HG03342 (cell line): ENCODE data around the gene KLHL2.
"Not testable (repeated sequence)": the region's sequence is repeated elsewhere in the genome, so short reads cannot be mapped to it uniquely, and the experiment has no call there.

Experiments used
- ATAC-seq: cut with Tn5 transposase; IDR thresholded peaks from one replicate; pipeline ENCODE4 v1.9.1; 2021; ENCODE audit warnings: mild to moderate bottlenecking, moderate library complexity; ENCODE audit not compliant: unreplicated experiment

Gene KLHL2

DNA sequence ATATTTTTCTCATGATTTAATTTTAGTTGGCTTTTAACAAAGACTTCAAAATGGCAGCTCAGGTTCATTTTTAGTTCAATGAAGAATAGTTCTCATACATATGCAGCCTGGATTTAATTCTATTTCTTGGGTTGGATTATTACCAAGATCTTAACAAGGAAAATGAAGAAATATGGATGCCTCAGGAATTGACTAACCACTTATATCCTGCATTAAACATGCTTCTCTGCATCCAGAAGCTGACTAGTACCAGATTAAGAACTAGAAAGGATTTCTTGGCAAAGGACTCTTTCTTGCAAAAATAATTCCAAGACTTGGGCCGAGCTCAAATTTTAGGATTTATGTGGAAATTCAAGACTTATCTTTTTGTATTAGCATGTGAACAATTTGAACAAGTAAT, 5.6 kb upstream of the KLHL2 start:
- ATAC-seq, result no peak

DNA sequence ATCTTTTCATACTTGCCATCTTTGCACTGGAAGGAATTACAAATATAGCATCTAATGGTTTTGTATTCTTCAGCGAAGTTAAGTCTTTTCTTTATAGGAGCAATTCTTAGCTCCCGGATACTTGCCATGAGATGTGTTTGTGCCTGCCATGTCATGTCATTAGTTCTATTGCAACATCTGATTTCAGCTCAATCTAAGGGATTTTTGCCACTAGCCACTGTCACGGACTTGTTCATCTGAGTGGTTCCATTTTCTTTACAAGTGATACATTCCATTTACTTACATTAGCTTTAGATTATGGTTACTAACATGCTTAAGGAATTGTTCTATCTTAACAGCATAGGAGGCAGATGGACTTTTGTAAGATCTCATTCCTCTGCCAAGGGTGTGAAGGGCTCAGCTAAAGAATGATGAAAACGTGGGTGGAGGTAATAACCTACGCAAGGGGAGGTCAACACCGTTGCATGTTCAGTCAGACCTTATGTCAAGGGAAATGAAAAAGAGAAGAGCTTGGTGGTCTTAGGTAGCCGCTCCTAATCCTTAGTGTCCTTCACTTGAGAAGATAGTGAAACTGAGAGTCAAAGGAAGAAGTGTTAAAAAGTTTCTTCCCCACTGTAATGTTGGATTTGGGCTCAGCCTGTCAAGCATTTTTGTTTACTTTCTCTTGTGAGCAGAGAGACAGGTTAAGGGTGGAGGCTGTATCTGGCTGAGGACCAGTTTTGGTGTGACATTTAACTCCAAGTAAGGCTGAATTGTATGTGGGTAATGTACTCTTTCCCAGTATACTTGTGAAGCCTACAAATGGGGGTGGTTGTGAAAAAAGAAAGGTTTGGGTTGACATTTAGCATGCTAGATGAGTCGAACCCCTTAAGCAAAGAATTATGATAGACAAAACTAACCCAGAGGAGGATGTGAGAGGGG, 3.6 kb upstream of the KLHL2 start:
- ATAC-seq, result no peak

GRCh38 chr4:165204462-165204830, 2.9 kb upstream of the KLHL2 start:
- no peak for ATAC-seq

DNA sequence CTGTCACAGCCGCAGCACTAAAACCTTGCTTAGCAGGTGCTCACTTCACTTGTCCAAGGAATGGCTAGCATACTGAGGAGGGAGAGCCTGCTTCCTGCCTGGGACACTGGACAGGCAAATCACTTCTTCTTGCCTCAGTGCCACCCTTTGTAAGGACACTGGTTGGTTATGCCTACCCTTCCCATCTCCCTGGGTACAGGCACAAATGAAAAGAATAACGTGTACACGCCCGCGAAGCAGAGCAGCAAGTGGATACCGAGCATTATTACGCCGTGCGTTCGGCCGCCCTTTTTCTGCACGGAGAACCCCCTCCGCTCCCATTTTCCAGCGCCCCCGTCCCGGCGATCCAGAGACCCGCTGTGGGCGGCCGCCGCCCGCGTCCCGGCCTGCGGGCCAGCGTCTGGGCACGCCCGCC, 338 bp upstream of the KLHL2 start:
- peak; percentile 22 for ATAC-seq

DNA sequence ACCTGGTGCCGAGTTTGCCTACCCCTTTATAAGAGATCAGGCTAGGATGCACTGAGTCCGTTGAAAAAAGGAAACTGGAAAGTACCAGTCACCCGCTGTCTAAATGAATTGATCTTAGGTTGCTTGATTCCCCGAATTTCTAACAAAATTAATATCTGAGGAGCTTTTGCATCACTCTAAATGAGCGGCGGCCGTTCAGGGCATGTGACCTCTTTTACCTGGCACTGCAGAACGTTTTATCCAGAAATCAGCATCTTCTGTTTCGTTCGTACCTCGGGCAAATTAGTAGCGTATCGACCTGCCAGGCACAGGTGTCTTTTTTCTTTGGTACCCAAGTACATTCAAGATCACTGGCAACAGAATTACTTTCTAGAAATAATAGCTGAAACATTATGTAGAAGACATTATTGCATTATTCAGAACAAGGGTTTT, 876 bp downstream of the KLHL2 start:
- ATAC-seq, result peak; percentile 22

DNA sequence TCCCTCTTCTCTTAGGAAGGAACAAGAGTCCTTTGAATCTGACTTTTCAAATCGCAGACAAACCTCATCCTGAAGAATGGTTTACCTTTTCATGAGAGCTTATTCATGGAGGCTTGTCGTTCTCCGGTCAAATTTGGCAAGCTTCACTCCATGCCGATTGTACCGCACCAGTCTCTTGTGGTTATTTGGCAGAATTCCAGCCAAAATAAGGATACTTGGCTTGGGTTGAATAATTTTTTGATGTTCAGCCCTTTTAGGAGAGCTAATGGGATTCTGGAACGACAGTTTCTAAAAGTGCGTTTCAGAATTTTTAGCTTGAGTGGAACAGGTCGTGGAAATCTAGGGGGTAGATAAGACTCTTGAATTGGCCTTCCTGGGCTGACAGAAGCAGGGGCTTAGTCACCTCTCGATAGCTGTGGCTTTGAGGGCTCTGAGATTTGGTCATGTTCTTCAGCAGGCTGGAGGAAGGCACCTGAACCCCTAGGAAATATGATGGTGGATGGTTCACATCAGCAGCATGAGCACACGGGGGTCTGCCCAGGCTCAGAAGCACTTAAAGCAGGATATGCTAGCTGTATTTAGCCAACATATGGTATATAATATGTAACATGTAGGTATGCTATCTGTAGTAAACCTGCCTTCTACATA, 1.5 kb downstream of the KLHL2 start:
- ATAC-seq, result no peak

GRCh38 chr4:165209796-165210195, 2.4 kb downstream of the KLHL2 start:
- no peak for ATAC-seq

GRCh38 chr4:165210566-165210965, 3.2 kb downstream of the KLHL2 start:
- no peak for ATAC-seq

DNA sequence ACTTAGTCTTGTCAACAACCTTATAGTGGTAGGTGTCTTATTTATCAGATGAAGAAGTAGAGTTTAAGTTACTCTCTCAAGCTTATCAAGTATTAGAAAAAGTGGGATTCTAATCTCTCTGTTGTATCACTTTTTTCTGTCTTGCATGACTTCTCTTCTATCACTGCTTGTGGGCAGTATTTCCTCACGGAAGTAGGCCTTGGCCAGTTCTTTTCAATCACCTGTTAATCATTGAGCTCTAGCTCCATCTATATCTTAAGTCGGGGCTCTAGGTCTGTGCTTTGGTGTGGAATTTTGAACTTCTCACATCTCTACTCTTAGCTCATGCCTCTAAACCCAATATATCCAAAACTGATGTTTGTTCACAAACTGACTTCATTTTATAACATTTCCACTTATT, 5.3 kb downstream of the KLHL2 start:
- ATAC-seq, result not testable (repeated sequence)

DNA sequence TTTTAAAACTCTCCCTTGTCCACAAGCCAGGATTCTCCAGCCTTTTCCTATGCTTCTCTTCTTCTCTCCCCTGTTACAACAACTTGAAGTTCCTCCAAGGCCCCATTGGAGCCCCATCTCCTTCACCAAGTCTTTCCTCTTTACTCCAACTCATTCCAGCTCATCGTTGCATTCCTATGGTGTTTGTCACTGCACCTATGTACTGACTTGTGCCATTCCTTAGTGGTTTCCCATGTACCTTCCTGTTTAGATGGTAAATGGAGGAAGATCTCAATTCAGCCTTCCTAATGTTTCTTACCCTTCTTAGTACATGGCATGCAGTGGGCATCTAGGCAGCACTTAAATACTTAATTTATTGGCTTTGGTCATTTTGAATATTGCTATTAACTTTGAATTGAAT, 6.0 kb downstream of the KLHL2 start:
- not testable (repeated sequence) for ATAC-seq

DNA sequence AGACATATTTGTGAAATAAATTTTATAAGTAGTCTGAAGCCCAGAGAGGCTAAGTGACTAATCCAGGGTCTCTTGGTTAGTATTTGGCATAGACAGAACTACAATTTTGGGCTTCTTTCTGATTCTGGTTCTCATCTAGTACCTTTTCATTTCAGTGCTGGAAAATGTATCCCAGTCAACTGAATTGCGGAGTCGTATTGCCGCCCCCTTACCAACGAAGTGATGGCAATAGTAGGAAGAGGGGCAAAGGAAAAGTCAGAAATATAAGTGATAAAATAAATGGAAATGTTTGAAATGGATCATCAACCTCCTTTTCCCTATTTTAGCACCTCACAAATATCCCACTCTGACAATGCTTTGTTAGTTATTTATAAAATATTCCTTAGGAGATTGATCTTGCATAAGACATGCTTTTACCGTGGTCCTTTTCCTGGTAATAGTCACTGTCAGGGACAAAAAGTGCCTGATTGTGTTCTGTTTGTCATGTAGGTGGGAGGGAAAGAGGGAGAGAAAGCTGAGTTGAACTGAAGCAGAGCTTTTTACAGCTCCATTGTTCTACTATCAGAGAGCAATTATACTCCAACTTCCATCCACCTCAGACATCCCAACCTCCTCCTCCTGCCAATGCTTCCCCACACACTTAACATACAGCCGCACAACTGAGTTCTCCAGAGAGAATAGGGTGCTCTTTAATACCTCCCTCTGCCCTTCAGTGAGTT, 6.8 kb downstream of the KLHL2 start:
- not testable (repeated sequence) for ATAC-seq

- ATAC-seq, result peak; percentile 73
Observed at GRCh38 chr4:165215034-165215751, 7.8 kb downstream of the KLHL2 start.

DNA sequence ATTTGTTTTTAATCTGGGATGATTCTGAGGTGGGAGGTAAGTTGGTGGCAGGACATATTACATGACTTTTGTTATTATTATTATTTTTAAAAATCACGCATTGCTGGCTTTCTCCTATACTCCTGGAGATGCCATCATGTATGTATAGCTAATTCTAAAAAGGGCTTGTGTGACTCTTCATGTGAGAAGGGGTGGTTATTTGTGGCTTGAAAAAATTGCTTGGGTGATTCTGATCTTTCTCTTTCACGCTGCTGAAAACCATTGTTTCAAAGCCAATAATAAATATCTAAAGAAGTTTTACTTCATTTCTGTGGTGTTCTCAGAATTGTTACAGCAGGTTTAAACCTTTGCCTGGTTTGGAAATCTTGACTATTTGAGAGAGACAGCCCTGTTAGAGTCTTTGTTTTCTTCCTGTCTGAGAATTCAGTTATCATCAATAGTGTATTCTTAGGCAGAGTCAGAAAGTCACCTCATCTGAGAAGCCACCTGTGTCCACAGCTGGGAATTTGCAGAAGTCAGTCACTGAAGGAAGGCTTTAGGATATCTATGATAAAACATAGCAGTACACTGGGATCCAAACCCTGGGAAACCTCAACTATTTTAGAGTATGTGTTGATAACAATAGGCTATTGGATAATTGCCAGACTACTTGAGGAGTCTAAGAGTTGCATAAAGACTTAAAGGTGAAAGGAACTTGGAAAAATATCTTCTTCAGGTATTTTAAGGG, 8.6 kb downstream of the KLHL2 start:
- peak; percentile 49 for ATAC-seq

DNA sequence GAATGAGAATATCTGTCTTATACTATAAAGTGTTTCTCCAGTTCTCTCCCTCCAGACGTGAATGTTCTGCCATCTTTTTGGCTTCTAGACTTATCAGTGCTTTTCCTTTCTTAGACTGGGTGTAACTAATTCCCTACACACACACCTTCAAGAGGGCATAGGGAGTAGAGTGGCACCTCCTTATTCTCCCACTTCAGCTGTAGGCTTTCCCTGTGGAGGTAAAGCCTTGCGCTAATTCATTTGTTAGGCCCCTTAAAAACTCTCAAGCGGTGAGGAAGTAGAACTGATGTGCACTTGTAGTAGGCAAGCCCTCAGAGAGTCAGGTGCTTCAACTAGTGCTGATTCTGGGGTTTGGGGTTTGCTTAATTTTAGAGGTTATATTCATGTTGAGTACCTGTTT, 10.0 kb downstream of the KLHL2 start:
- no peak for ATAC-seq

DNA sequence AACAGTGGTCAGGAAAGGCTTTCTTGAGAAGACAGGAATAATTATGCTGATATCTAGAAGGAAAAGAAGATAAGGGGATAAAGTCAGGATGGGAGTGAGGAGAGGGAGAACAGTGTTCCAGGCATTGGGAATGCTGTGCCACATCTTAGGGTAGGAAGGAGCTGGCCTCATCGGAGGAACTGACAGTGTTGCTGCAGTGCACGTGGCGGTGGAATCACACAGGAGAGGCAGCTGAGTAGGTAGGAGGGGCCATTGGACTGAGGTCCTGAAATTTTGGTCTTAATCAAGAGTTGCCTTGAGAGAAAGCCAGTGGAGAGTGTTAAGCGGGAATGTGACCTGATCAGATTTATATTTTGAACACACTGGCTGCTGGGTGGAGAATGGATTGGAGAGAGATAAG, 13.9 kb downstream of the KLHL2 start:
- ATAC-seq, result not testable (repeated sequence)

GRCh38 chr4:165221993-165222650, 14.8 kb downstream of the KLHL2 start:
- not testable (repeated sequence) for ATAC-seq

- ATAC-seq, result no peak
Observed at GRCh38 chr4:165222651-165222994, 15.3 kb downstream of the KLHL2 start.

DNA sequence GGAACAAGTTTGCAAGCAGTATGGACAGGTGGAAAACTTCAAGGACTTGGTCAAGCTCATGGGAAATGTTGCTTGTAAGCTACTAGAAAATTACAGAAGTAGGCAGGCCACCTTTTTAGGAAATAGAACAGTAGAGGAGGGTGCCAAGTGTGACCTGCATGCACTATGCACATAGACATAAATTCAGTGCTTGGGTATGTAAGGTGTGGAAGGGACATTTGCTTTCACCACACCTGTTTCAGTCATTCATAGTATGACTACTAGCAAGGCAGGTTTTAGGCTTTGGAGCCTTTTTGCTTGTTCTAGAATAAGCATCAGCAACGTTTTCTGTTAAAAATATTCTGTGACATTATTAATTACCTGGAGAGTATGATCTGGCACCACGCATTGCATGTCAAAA, 20.0 kb downstream of the KLHL2 start:
- not testable (repeated sequence) for ATAC-seq

DNA sequence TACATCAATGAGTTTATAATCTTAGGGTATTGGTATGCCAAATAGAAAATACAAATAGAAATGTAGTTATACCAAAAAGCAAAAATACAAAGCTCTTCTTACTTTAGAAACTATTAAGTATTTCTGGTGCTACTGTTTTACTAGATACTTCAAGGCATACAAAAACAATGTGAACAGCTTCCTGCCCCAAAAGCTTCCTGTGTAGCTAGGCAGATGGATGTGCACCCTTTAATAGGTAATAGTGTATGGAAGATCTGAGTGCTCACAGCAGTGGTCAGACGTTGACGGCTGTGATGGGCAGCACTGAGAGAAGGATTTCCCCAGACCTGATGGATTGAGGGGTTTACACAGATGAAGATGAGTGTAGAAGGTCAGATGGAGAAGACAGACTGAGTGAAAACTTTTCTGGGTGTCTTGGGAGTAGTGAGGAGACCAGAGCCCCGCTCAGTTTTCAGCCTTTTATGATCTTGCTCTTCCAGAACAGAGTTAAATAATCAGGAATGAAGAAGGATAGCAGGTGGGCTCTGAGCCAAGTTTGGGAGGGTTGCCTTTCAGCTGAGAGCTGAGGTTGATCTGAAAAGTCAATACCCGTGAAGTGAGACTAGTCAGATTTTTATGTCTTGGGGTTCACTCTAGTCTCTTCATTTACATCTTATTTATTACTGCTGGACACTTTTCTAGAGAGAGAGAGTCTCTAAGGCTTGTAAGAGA, 22.3 kb downstream of the KLHL2 start:
- not testable (repeated sequence) for ATAC-seq
